Hepatocyte (in vitro differentiated cells): Measurements from ENCODE around the gene PACRG. TPM values are rescaled to one million over a fixed set of nuclear protein-coding genes. Genes with fewer than 3 reads are reported as not detected.

ENCODE experiments used
- DNase-seq: peaks from one replicate; pipeline ENCODE4 v3.0.0-alpha.2; 2016; ENCODE audit warnings: low spot score
- H2AFZ ChIP-seq: fragments of 200-600 bp; sonication (generic); 2 replicates; pipeline ENCODE4 v1.6.0; 2016; ENCODE audit warnings: antibody characterized with exemption, mild to moderate bottlenecking
- H3K27ac ChIP-seq: fragments of 200-600 bp; sonication (generic); 2 replicates; pipeline ENCODE4 v1.5.1; 2016; ENCODE audit warnings: mild to moderate bottlenecking
- H3K27me3 ChIP-seq: fragments of 200-600 bp; sonication (generic); 2 replicates; pipeline ENCODE4 v1.6.1; 2016
- H3K36me3 ChIP-seq: fragments of 200-600 bp; sonication (generic); replicated peaks from 2 replicates; pipeline ENCODE4 v1.5.1; 2016; ENCODE audit warnings: low read depth; ENCODE audit not compliant: insufficient read depth
- H3K4me1 ChIP-seq: fragments of 200-600 bp; sonication (generic); 2 replicates; pipeline ENCODE4 v1.5.1; 2016; ENCODE audit warnings: mild to moderate bottlenecking, moderate library complexity; ENCODE audit not compliant: insufficient read depth
- H3K4me2 ChIP-seq: fragments of 200-600 bp; sonication (generic); 2 replicates; pipeline ENCODE4 v1.6.0; 2016
- H3K4me3 ChIP-seq: fragments of 200-600 bp; sonication (generic); 2 replicates; pipeline ENCODE4 v1.5.1; 2016; ENCODE audit warnings: mild to moderate bottlenecking
- H3K79me2 ChIP-seq: fragments of 200-600 bp; sonication (generic); 2 replicates; pipeline ENCODE4 v1.6.0; 2017; ENCODE audit warnings: mild to moderate bottlenecking
- H3K9me2 ChIP-seq: fragments of 200-600 bp; sonication (generic); replicated peaks from 2 replicates; pipeline ENCODE4 v1.6.0; 2017; ENCODE audit warnings: mild to moderate bottlenecking; ENCODE audit not compliant: insufficient read depth
- H3K9me3 ChIP-seq: fragments of 200-600 bp; sonication (generic); 2 replicates; pipeline ENCODE4 v1.5.1; 2016; ENCODE audit warnings: low read depth, mild to moderate bottlenecking
- H4K20me1 ChIP-seq: fragments of 200-600 bp; sonication (generic); 2 replicates; pipeline ENCODE4 v1.6.0; 2016; ENCODE audit warnings: mild to moderate bottlenecking; ENCODE audit not compliant: insufficient read depth, poor library complexity, severe bottlenecking
- EZH2 ChIP-seq: fragments of 200-600 bp; sonication (generic); IDR thresholded peaks from 2 replicates; pipeline ENCODE4 v1.6.1; 2016; ENCODE audit warnings: antibody characterized with exemption, mild to moderate bottlenecking, borderline replicate concordance
- EZH2phosphoT487 ChIP-seq: fragments of 200-600 bp; sonication (generic); IDR thresholded peaks from one replicate; pipeline ENCODE4 v1.6.1; 2018; ENCODE audit warnings: antibody characterized with exemption, mild to moderate bottlenecking, low read depth, moderate library complexity; ENCODE audit not compliant: unreplicated experiment, severe bottlenecking
- WGBS: methylation state at CpG from one replicate; pipeline ENCODE4 v1.1.6; 2016; ENCODE audit warnings: low lambda C conversion rate; ENCODE audit errors: missing lambda C conversion rate; 5-methylcytosine and 5-hydroxymethylcytosine counted together
- polyA plus RNA-seq: library from polyadenylated mRNA; unstranded; fragments of >200 nt; fragmentation: Nextera tagmentation; extraction: Ambion mirVana; gene quantifications from 2 replicates; pipeline ENCODE4 v1.2.1, GENCODE V29; 2016
- total RNA-seq: library from RNA; depleted of rRNA; stranded (reverse); fragments of >200 nt; gene quantifications from 2 replicates; pipeline ENCODE4 v1.2.3, GENCODE V29; 2014
- TF ChIP-seq, protein P1 (sequence below): fragments of 200-600 bp; sonication (generic); IDR thresholded peaks from 2 replicates; pipeline ENCODE4 v1.5.1; 2016; ENCODE audit warnings: antibody characterized with exemption, mild to moderate bottlenecking; ENCODE audit not compliant: poor library complexity

PACRG gene
- total and polyA plus RNA-seq, 2 experiments from 2014 or later = 0.91 to 2.6 TPM

DNA sequence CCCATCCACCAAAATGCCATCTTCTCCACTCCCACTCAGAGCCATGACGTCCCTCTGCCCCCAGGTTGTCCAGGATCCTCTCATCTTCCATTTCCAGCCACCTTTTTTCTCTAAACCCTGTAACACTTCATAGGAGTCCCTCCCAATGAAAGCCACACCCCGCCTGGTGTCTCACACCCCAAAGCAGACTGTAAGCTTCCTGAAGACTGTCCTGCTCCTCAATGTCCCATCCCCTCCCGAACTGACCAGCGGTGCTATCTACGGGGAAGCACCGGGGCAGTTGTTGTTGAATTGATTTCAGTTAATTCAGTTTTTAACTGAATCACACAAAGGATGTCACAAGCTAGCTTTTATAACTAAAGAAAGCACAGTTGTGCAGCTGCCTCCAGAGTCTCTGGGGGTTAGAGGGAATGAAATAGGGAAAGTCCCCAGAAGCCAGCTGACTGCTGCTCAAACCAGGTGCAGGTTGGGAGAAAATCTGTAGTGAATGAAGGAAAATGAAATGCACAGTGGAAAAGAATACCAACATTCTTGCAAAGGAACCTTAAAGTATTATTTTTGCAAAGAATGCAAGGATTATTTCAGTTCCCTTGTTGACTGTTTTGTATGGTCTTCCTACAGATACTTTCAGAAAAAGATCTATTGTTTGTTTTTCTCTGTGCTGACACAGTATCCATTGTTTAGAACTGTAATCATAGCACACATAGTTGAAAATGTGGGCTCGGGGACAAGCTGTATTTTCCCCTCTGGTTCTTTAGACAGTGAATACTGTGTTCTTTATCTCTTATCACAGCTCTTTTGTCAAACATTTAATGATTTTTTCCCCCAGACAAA, 464.1 kb downstream of the PACRG start:
- Histone ChIP-seq H3K36me3 (no peaks in the 10 kb centered on the region), H3K4me2 (no peak overlapping the region), H3K4me3 (no peak overlapping the region), H3K27ac (no peak overlapping the region), H2AFZ (no peak overlapping the region), H3K9me3 (no peaks in the 10 kb centered on the region), H3K9me2 (no peaks in the 10 kb centered on the region), H4K20me1 (no peaks in the 10 kb centered on the region), H3K27me3 (no peaks in the 10 kb centered on the region), H3K4me1 (no peaks in the 10 kb centered on the region), H3K79me2 (no peaks in the 10 kb centered on the region)
- WGBS = 74% methylated on average over 7 of the region's 7 CpGs
- no peak for TF ChIP-seq EZH2
- TF ChIP-seq, protein P1, sequence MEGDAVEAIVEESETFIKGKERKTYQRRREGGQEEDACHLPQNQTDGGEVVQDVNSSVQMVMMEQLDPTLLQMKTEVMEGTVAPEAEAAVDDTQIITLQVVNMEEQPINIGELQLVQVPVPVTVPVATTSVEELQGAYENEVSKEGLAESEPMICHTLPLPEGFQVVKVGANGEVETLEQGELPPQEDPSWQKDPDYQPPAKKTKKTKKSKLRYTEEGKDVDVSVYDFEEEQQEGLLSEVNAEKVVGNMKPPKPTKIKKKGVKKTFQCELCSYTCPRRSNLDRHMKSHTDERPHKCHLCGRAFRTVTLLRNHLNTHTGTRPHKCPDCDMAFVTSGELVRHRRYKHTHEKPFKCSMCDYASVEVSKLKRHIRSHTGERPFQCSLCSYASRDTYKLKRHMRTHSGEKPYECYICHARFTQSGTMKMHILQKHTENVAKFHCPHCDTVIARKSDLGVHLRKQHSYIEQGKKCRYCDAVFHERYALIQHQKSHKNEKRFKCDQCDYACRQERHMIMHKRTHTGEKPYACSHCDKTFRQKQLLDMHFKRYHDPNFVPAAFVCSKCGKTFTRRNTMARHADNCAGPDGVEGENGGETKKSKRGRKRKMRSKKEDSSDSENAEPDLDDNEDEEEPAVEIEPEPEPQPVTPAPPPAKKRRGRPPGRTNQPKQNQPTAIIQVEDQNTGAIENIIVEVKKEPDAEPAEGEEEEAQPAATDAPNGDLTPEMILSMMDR = no peak
- no peak for TF ChIP-seq EZH2phosphoT487
- DNase-seq = no peak

DNA sequence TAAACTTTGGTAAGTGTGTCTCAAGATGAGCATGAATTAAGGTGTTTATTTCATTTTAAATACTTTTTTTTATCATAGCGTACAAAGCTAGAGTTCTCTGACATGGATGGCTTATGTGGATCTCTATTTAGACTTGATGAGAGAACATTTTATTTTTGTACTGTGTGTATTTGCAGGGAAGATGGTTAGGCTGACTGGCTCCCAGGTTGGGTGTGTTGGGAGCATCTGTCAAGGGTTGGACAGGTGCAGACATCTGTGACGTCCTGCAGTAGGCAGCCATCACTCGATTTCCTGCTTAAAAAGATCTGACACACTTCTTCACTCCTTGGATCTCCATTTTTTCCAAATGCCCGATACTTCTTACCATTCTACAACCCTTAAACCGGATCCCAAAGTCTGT, 464.8 kb downstream of the PACRG start:
- Histone ChIP-seq H3K4me3 (no peak overlapping the region), H3K27ac (no peak overlapping the region), H3K4me1 (no peaks in the 10 kb centered on the region), H3K9me3 (no peaks in the 10 kb centered on the region), H3K4me2 (no peak overlapping the region), H3K36me3 (no peaks in the 10 kb centered on the region), H3K79me2 (no peaks in the 10 kb centered on the region), H4K20me1 (no peaks in the 10 kb centered on the region), H2AFZ (no peak overlapping the region), H3K9me2 (no peaks in the 10 kb centered on the region), H3K27me3 (no peaks in the 10 kb centered on the region)
- WGBS = 69% methylated on average over 5 of the region's 5 CpGs
- DNase-seq = no peak
- TF ChIP-seq EZH2 (no peak), EZH2phosphoT487 (no peak)
- TF ChIP-seq, protein P1 = no peak

DNA sequence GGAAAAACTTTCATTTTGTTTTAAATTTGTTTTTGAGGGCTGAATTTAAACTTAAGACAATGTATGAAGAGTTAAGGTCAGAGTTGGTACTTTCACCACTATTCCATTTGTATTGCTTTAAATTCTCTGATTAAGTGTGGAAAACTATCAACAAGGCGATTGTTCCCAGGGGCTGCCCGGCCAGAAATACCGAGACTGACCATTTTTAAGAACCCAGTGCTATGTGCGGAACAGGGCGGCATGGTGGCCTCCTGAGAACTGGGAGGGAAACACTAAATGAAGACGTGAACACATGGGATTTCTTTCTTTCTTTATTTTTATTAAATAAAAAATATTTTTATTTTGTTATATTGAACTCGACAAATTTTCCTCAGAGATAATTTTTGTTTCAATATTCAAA, 465.6 kb downstream of the PACRG start:
- Histone ChIP-seq H4K20me1 (no peaks in the 10 kb centered on the region), H3K36me3 (no peaks in the 10 kb centered on the region), H3K27me3 (no peaks in the 10 kb centered on the region), H3K79me2 (no peaks in the 10 kb centered on the region), H3K27ac (no peak overlapping the region), H3K4me1 (no peaks in the 10 kb centered on the region), H3K4me3 (no peak overlapping the region), H2AFZ (no peak overlapping the region), H3K9me3 (no peaks in the 10 kb centered on the region), H3K9me2 (no peaks in the 10 kb centered on the region), H3K4me2 (no peak overlapping the region)
- TF ChIP-seq, protein P1 = no peak
- TF ChIP-seq EZH2 (no peak), EZH2phosphoT487 (no peak)
- DNase-seq = no peak
- 96% methylated on average over 7 of the region's 7 CpGs for WGBS
